Endothelial cell of umbilical vein (primary cell): ENCODE data around the gene GATA1. TPM values are rescaled to one million over a fixed set of nuclear protein-coding genes. Genes with fewer than 3 reads are reported as not detected.

Experiments
- BruUV-seq: library from RNA; stranded (reverse); fragments of 400-500 nt; replicated peaks from 2 replicates; lab custom pipeline; 2021; lab: Mats Ljungman, UMichigan
- CTCF ChIA-PET: fragments of 300-600, 350-600 bp; sonication (Branson Sonifier 250); formaldehyde crosslinking; loops from one replicate; lab custom pipeline; 2021; ENCODE audit warnings: antibody characterized with exemption, inconsistent platforms; lab: Charles Lee
- POLR2A ChIA-PET: fragments of 300-600, 350-600 bp; sonication (Branson Sonifier 250); formaldehyde crosslinking; loops from one replicate; lab custom pipeline; 2021; ENCODE audit warnings: antibody characterized with exemption, inconsistent platforms; lab: Charles Lee
- DNase-seq: peaks from one replicate; pipeline ENCODE4 v3.0.0-alpha.2; 2011; ENCODE audit warnings: low read depth, low spot score
- FAIRE-seq: peaks from 2 replicates; lab custom pipeline; 2011; peaks lifted over from hg19 to GRCh38; lab: Jason Lieb, UNC
- H2AFZ ChIP-seq: 2 replicates; pipeline ENCODE4 v1.6.0; 2012; ENCODE audit warnings: low read depth, low read length, control low read depth, inconsistent platforms
- H3K27ac ChIP-seq: 2 replicates; pipeline ENCODE4 v1.5.1; 2011; ENCODE audit warnings: low read depth, mild to moderate bottlenecking, control low read depth, low read length, moderate library complexity; ENCODE audit not compliant: insufficient read depth
- H3K27me3 ChIP-seq, 2 experiments: 2 replicates each; pipeline versions ENCODE4 v1.6.0 to v1.6.1; 2011; ENCODE audit warnings: low read length in 2 of 2, mixed read lengths in 1 of 2; ENCODE audit not compliant: control insufficient read depth in 2 of 2, insufficient read depth in 2 of 2
- H3K36me3 ChIP-seq, 2 experiments: 2 replicates in 1 of 2; 3 replicates in 1 of 2; pipeline ENCODE4 v1.5.1; 2011; ENCODE audit warnings: low read length in 2 of 2, mild to moderate bottlenecking in 1 of 2, moderate library complexity in 1 of 2; ENCODE audit not compliant: control insufficient read depth in 2 of 2, insufficient read depth in 2 of 2; ENCODE audit errors: extremely low read depth in 1 of 2
- H3K4me1 ChIP-seq: 3 replicates; pipeline ENCODE4 v1.5.1; 2011; ENCODE audit warnings: mild to moderate bottlenecking, low read length; ENCODE audit not compliant: control insufficient read depth, insufficient read depth; ENCODE audit errors: extremely low read depth
- H3K4me2 ChIP-seq: 2 replicates; pipeline ENCODE4 v1.6.1; 2011; ENCODE audit warnings: low read length, control low read depth, mixed read lengths; ENCODE audit not compliant: insufficient read depth
- H3K4me3 ChIP-seq, 3 experiments: fragments of 200-600 bp in 1 of 3; sonication (generic), shearing (Covaris generic) in 1 of 3; replicated peaks in 1 of 3; 2 replicates each; pipeline ENCODE4 v1.5.1; 2011 to 2016; ENCODE audit warnings: control low read depth in 3 of 3, low read length in 3 of 3, mild to moderate bottlenecking in 2 of 3, inconsistent platforms in 1 of 3, low read depth in 1 of 3, moderate library complexity in 1 of 3; ENCODE audit not compliant: insufficient read depth in 1 of 3
- H3K79me2 ChIP-seq: 2 replicates; pipeline ENCODE4 v1.6.0; 2012; ENCODE audit warnings: low read length, inconsistent platforms; ENCODE audit not compliant: control insufficient read depth, insufficient read depth
- H3K9ac ChIP-seq: replicated peaks from 2 replicates; pipeline ENCODE3; 2011; ENCODE audit warnings: low read length, control low read depth; ENCODE audit not compliant: insufficient read depth; ENCODE audit errors: extremely low read depth
- H3K9me1 ChIP-seq: replicated peaks from 3 replicates; pipeline ENCODE4 v1.6.0; 2011; ENCODE audit warnings: mild to moderate bottlenecking, low read length; ENCODE audit not compliant: control insufficient read depth, insufficient read depth; ENCODE audit errors: extremely low read depth
- H3K9me3 ChIP-seq: replicated peaks from 2 replicates; pipeline ENCODE4 v1.5.1; 2012; ENCODE audit warnings: low read length, inconsistent platforms; ENCODE audit not compliant: control insufficient read depth, insufficient read depth
- H4K20me1 ChIP-seq: replicated peaks from 2 replicates; pipeline ENCODE3; 2011; ENCODE audit warnings: mild to moderate bottlenecking, low read length; ENCODE audit not compliant: control insufficient read depth, insufficient read depth; ENCODE audit errors: extremely low read depth
- CTCF ChIP-seq, 2 donors: IDR thresholded peaks; 1 replicate in 1 of 2; 2 replicates in 1 of 2; pipeline ENCODE4 v1.5.1; 2011; ENCODE audit warnings: low read length in 2 of 2, mild to moderate bottlenecking in 2 of 2, moderate library complexity in 2 of 2, control low read depth in 1 of 2, inconsistent platforms in 1 of 2, low read depth in 1 of 2; ENCODE audit not compliant: insufficient read depth in 1 of 2; ENCODE audit errors: extremely low read depth in 1 of 2
- EZH2 ChIP-seq: IDR thresholded peaks from 2 replicates; pipeline ENCODE4 v1.6.1; 2012; ENCODE audit warnings: borderline replicate concordance, low read depth, mild to moderate bottlenecking, moderate library complexity, low read length, inconsistent platforms; ENCODE audit not compliant: severe bottlenecking
- FOS ChIP-seq: IDR thresholded peaks from 2 replicates; pipeline ENCODE4 v1.6.1; 2011; ENCODE audit warnings: mild to moderate bottlenecking, low read length, moderate library complexity, borderline replicate concordance; ENCODE audit not compliant: insufficient read depth
- GATA2 ChIP-seq: IDR thresholded peaks from 2 replicates; pipeline ENCODE4 v1.7.0; 2011; ENCODE audit warnings: low read depth, mild to moderate bottlenecking, moderate library complexity, mixed read lengths, low read length; ENCODE audit not compliant: insufficient read length, insufficient read depth
- JUN ChIP-seq: IDR thresholded peaks from 2 replicates; pipeline ENCODE4 v1.6.1; 2011; ENCODE audit warnings: borderline replicate concordance, low read depth; ENCODE audit not compliant: insufficient read length, insufficient read depth
- MAX ChIP-seq: IDR thresholded peaks from 2 replicates; pipeline ENCODE4 v1.6.1; 2011; ENCODE audit not compliant: insufficient read depth, insufficient read length
- MYC ChIP-seq: IDR thresholded peaks from one replicate; pipeline ENCODE4 v1.6.1; 2011; ENCODE audit warnings: mild to moderate bottlenecking, low read depth, low read length
- POLR2A ChIP-seq: IDR thresholded peaks from 2 replicates; pipeline ENCODE4 v1.6.1; 2012; ENCODE audit warnings: low read depth, mild to moderate bottlenecking, control low read depth, low read length
- POLR2AphosphoS5 ChIP-seq: IDR thresholded peaks from 2 replicates; pipeline ENCODE4 v1.6.1; 2012; ENCODE audit warnings: low read depth, mild to moderate bottlenecking, control low read depth, low read length, moderate library complexity; ENCODE audit not compliant: insufficient read depth
- dilution Hi-C: fragments of 300-500 bp; cut with MboI; formaldehyde crosslinking; loops from one replicate; pipeline ENCODE4 v1.15.0; 2019; ENCODE audit warnings: low sequenced_read_pairs; ENCODE audit not compliant: extremely low pct_ligation_motif_present
- intact Hi-C: fragments of 100-400 bp; cut with micrococcal nuclease; formaldehyde crosslinking; loops from one replicate; pipeline ENCODE4 v1.10.0; 2022
- polyA plus RNA-seq, 4 experiments: library from polyadenylated mRNA; depleted of rRNA in 3 of 4; stranded (reverse) in 3 of 4; unstranded in 1 of 4; fragments of >200 nt; gene quantifications; 2 replicates each; pipeline versions ENCODE4 v1.2.1 to v1.2.3, GENCODE V29; 2011 to 2012; ENCODE audit warnings: missing spikeins in 1 of 4
- total RNA-seq: library from RNA; stranded (reverse); gene quantifications from 2 replicates; pipeline ENCODE4 v1.2.3, GENCODE V29; 2021

The GATA1 gene
- total and polyA plus RNA-seq, 2 donors (not counting 3 experiments of a cell fraction or from before 2014, with no cell fraction given), result not detected

DNA sequence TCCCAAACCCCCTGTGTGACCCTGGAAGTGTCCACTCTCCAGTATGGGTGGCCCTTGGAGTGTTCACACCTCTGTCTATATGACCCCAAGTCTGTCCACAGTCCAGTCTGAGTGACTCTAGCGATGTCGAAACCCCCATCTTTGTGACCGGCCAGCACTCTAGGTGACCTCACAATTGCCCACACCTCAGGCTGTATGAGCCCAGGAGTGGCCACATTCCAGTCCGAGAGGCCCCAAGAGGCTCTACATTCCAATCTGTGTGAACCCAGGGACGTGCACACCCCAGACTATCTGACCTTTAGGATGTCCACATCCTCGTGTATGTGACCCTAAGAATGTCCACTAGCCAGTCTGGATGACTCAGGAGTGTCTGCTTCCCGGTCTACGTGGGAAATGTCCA lies 32.2 kb upstream of the GATA1 start:
- Histone ChIP-seq H3K9me3 (no peaks in the 10 kb centered on the region), H3K4me2 (no peak overlapping the region), H3K79me2 (no peaks in the 10 kb centered on the region), H3K4me1 (no peaks in the 10 kb centered on the region), H3K27me3 (no peaks in the 10 kb centered on the region), H3K36me3 (no peaks in the 10 kb centered on the region), H4K20me1 (no peaks in the 10 kb centered on the region), H3K9ac (no peak overlapping the region), H3K9me1 (no peaks in the 10 kb centered on the region), H3K27ac (no peak overlapping the region), H2AFZ (no peak overlapping the region), H3K4me3 (no peak overlapping the region)
- dilution Hi-C loops, result no loop called here
- no peak for TF ChIP-seq JUN
- no peak for TF ChIP-seq POLR2AphosphoS5
- TF ChIP-seq POLR2A, result no peak
- TF ChIP-seq EZH2, result no peak
- no peak for TF ChIP-seq MYC
- no peak for TF ChIP-seq FOS
- TF ChIP-seq CTCF (IDR thresholded peaks at IDR 0.05; ENCODE audit: extremely low read depth in 1 of 2, insufficient read depth in 1 of 2, low read depth in 1 of 2, low read length in 2 of 2), result no peak
- TF ChIP-seq MAX, result no peak
- no peak for TF ChIP-seq GATA2
- BruUV-seq, result no TSS peak
- POLR2A ChIA-PET, result no interaction called here
- FAIRE-seq, result no peak
- intact Hi-C loops, result no loop called here
- CTCF ChIA-PET, result no interaction called here
- no peak for DNase-seq
